K562 (cell line): Measurements from ENCODE around the gene CNOT2. TPM values are rescaled to one million over a fixed set of nuclear protein-coding genes. Genes with fewer than 3 reads are reported as not detected.

Experiments
- EP400 ChIP-seq: fragments of 450-650 bp; IDR thresholded peaks from 2 replicates; pipeline ENCODE4 v1.6.1; 2017; ENCODE audit warnings: antibody characterized with exemption, mild to moderate bottlenecking, moderate library complexity
- FOXM1 ChIP-seq, 2 experiments: fragments of 450-650 bp in 1 of 2; sonication (generic) in 1 of 2; formaldehyde crosslinking in 1 of 2; IDR thresholded peaks; 2 replicates each; pipeline versions ENCODE4 v1.6.1 to v1.9.0; 2017 to 2022; ENCODE audit warnings: low read depth in 2 of 2, mild to moderate bottlenecking in 2 of 2, missing genetic modification reagents in 1 of 2, moderate library complexity in 1 of 2
- NBN ChIP-seq: fragments of 450-650 bp; IDR thresholded peaks from 2 replicates; pipeline ENCODE4 v1.6.1; 2016; ENCODE audit warnings: low read depth, mild to moderate bottlenecking
- ZNF146 ChIP-seq: IDR thresholded peaks from one replicate; pipeline ENCODE4 v1.6.1; 2018; ENCODE audit warnings: missing compliant biosample characterization; ENCODE audit not compliant: unreplicated experiment
- ZNF316 ChIP-seq: fragments of 450-650 bp; IDR thresholded peaks from 2 replicates; pipeline ENCODE4 v1.6.1; 2016
- polyA plus RNA-seq, 8 experiments: library from polyadenylated mRNA; depleted of rRNA in 4 of 8; stranded (reverse) in 5 of 8; unstranded in 3 of 8; fragments of >200 nt; fragmentation: Nextera tagmentation in 2 of 8; fragmentation: Illumina TruSeq in 1 of 8; extraction: Ambion mirVana in 2 of 8; extraction: Trizol in 1 of 8; gene quantifications; 2 replicates each; pipeline versions ENCODE4 v1.2.1 to v1.2.3, GENCODE V29; 2011 to 2014; ENCODE audit warnings: inconsistent platforms in 1 of 8, missing spikeins in 1 of 8
- total RNA-seq, 7 experiments: library from RNA; depleted of rRNA in 6 of 7; stranded (reverse); fragments of >200 nt in 6 of 7; fragmentation: Illumina TruSeq in 2 of 7; extraction: Trizol in 2 of 7; gene quantifications; 2 replicates each; pipeline versions ENCODE4 v1.2.1 to v1.2.3, GENCODE V29; 2011 to 2021; ENCODE audit warnings: low replicate concordance in 1 of 7
- TF ChIP-seq, protein P1 (sequence below): fragments of 450-650 bp; IDR thresholded peaks from 2 replicates; pipeline ENCODE4 v1.6.1; 2016; ENCODE audit warnings: mild to moderate bottlenecking, moderate library complexity
- TF ChIP-seq, protein P2 (sequence below): sonication (generic); formaldehyde crosslinking; IDR thresholded peaks from 2 replicates; pipeline ENCODE4 v1.8.0; 2022; ENCODE audit warnings: missing genetic modification reagents, mild to moderate bottlenecking, borderline replicate concordance
- TF ChIP-seq, protein P3 (sequence below): sonication (generic); formaldehyde crosslinking; IDR thresholded peaks from 2 replicates; pipeline ENCODE4 v1.8.1; 2022; ENCODE audit warnings: missing genetic modification reagents
- TF ChIP-seq, protein P4 (sequence below): fragments of 450-650 bp; conservative IDR thresholded peaks from 2 replicates; pipeline ENCODE4 v1.6.1; 2016; ENCODE audit warnings: missing genetic modification characterization, low read depth, mild to moderate bottlenecking, control low read depth, missing compliant biosample characterization

Gene CNOT2
- total and polyA plus RNA-seq, 9 of the 15 experiments (the other 6 are each of a cell fraction or from before 2014, with no cell fraction given), result 43.6 to 119 (median 84.4) TPM

DNA sequence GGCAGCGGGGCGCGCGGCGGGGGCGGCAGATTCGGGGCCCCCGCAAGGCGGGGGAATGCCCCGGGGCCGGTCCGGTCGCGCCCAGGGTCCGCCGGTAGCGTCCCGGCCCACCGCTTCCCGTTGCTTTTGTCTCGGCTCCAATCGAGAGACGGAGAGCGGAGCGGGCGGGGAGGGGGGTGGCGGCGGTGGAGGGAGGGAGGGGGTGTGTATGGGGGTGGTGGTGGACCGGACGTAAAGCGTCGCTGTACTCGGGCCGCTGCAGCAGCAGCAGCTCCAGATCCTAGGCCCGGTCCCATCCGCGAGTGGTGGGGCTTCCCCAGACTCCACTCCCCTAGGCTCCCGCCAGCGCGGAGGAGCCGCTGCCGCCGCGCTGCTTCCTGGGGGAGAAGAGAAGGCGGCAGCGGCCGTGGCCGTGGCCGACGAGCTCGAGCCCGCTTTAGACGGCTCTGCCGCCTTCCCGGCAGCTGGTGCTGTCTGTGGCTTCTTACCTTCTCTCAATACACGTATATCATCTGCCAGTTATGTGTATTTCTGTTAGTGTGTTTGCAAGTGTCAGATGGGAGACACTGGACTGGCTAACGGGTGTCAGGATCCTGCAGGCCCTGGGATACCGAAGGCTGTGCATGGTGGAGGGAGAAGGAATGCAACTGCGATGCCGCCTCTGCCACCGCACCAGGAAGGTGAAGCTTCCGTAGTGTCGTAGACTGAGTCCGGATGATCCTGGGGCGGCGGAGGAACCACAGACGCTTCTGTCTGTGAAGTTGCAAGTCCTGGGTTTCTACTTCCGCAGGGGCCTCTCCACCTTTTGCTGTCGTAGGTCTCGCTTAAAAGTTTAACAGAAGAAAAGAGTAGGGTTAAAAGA lies 508 bp downstream of the CNOT2 start (continued):
- TF ChIP-seq NBN (no peak), FOXM1 (IDR thresholded peaks at IDR 0.05; ENCODE audit: low read depth) (no peak), FOXM1 (CRISPR knock-in tag; IDR thresholded peaks at IDR 0.05; ENCODE audit: low read depth) (no peak), ZNF146 (CRISPR knock-in tag) (no peak), EP400 (no peak), ZNF316 (no peak)
- TF ChIP-seq, protein P1, sequence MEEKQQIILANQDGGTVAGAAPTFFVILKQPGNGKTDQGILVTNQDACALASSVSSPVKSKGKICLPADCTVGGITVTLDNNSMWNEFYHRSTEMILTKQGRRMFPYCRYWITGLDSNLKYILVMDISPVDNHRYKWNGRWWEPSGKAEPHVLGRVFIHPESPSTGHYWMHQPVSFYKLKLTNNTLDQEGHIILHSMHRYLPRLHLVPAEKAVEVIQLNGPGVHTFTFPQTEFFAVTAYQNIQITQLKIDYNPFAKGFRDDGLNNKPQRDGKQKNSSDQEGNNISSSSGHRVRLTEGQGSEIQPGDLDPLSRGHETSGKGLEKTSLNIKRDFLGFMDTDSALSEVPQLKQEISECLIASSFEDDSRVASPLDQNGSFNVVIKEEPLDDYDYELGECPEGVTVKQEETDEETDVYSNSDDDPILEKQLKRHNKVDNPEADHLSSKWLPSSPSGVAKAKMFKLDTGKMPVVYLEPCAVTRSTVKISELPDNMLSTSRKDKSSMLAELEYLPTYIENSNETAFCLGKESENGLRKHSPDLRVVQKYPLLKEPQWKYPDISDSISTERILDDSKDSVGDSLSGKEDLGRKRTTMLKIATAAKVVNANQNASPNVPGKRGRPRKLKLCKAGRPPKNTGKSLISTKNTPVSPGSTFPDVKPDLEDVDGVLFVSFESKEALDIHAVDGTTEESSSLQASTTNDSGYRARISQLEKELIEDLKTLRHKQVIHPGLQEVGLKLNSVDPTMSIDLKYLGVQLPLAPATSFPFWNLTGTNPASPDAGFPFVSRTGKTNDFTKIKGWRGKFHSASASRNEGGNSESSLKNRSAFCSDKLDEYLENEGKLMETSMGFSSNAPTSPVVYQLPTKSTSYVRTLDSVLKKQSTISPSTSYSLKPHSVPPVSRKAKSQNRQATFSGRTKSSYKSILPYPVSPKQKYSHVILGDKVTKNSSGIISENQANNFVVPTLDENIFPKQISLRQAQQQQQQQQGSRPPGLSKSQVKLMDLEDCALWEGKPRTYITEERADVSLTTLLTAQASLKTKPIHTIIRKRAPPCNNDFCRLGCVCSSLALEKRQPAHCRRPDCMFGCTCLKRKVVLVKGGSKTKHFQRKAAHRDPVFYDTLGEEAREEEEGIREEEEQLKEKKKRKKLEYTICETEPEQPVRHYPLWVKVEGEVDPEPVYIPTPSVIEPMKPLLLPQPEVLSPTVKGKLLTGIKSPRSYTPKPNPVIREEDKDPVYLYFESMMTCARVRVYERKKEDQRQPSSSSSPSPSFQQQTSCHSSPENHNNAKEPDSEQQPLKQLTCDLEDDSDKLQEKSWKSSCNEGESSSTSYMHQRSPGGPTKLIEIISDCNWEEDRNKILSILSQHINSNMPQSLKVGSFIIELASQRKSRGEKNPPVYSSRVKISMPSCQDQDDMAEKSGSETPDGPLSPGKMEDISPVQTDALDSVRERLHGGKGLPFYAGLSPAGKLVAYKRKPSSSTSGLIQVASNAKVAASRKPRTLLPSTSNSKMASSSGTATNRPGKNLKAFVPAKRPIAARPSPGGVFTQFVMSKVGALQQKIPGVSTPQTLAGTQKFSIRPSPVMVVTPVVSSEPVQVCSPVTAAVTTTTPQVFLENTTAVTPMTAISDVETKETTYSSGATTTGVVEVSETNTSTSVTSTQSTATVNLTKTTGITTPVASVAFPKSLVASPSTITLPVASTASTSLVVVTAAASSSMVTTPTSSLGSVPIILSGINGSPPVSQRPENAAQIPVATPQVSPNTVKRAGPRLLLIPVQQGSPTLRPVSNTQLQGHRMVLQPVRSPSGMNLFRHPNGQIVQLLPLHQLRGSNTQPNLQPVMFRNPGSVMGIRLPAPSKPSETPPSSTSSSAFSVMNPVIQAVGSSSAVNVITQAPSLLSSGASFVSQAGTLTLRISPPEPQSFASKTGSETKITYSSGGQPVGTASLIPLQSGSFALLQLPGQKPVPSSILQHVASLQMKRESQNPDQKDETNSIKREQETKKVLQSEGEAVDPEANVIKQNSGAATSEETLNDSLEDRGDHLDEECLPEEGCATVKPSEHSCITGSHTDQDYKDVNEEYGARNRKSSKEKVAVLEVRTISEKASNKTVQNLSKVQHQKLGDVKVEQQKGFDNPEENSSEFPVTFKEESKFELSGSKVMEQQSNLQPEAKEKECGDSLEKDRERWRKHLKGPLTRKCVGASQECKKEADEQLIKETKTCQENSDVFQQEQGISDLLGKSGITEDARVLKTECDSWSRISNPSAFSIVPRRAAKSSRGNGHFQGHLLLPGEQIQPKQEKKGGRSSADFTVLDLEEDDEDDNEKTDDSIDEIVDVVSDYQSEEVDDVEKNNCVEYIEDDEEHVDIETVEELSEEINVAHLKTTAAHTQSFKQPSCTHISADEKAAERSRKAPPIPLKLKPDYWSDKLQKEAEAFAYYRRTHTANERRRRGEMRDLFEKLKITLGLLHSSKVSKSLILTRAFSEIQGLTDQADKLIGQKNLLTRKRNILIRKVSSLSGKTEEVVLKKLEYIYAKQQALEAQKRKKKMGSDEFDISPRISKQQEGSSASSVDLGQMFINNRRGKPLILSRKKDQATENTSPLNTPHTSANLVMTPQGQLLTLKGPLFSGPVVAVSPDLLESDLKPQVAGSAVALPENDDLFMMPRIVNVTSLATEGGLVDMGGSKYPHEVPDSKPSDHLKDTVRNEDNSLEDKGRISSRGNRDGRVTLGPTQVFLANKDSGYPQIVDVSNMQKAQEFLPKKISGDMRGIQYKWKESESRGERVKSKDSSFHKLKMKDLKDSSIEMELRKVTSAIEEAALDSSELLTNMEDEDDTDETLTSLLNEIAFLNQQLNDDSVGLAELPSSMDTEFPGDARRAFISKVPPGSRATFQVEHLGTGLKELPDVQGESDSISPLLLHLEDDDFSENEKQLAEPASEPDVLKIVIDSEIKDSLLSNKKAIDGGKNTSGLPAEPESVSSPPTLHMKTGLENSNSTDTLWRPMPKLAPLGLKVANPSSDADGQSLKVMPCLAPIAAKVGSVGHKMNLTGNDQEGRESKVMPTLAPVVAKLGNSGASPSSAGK, result no peak
- TF ChIP-seq, protein P2, sequence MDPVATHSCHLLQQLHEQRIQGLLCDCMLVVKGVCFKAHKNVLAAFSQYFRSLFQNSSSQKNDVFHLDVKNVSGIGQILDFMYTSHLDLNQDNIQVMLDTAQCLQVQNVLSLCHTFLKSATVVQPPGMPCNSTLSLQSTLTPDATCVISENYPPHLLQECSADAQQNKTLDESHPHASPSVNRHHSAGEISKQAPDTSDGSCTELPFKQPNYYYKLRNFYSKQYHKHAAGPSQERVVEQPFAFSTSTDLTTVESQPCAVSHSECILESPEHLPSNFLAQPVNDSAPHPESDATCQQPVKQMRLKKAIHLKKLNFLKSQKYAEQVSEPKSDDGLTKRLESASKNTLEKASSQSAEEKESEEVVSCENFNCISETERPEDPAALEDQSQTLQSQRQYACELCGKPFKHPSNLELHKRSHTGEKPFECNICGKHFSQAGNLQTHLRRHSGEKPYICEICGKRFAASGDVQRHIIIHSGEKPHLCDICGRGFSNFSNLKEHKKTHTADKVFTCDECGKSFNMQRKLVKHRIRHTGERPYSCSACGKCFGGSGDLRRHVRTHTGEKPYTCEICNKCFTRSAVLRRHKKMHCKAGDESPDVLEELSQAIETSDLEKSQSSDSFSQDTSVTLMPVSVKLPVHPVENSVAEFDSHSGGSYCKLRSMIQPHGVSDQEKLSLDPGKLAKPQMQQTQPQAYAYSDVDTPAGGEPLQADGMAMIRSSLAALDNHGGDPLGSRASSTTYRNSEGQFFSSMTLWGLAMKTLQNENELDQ (CRISPR knock-in tag), result no peak
- TF ChIP-seq, protein P3, sequence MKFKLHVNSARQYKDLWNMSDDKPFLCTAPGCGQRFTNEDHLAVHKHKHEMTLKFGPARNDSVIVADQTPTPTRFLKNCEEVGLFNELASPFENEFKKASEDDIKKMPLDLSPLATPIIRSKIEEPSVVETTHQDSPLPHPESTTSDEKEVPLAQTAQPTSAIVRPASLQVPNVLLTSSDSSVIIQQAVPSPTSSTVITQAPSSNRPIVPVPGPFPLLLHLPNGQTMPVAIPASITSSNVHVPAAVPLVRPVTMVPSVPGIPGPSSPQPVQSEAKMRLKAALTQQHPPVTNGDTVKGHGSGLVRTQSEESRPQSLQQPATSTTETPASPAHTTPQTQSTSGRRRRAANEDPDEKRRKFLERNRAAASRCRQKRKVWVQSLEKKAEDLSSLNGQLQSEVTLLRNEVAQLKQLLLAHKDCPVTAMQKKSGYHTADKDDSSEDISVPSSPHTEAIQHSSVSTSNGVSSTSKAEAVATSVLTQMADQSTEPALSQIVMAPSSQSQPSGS, result no peak
- TF ChIP-seq, protein P4, sequence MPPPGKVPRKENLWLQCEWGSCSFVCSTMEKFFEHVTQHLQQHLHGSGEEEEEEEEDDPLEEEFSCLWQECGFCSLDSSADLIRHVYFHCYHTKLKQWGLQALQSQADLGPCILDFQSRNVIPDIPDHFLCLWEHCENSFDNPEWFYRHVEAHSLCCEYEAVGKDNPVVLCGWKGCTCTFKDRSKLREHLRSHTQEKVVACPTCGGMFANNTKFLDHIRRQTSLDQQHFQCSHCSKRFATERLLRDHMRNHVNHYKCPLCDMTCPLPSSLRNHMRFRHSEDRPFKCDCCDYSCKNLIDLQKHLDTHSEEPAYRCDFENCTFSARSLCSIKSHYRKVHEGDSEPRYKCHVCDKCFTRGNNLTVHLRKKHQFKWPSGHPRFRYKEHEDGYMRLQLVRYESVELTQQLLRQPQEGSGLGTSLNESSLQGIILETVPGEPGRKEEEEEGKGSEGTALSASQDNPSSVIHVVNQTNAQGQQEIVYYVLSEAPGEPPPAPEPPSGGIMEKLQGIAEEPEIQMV (tag), result no peak
